IMR-90 (cell line): ENCODE measurements around the gene CDX2. TPM values are rescaled to one million over a fixed set of nuclear protein-coding genes. Genes with fewer than 3 reads are reported as not detected.

ENCODE experiments used
- ATAC-seq: fragments of 200-7000 bp; cut with Tn5 transposase; 2 replicates; pipeline ENCODE4 v1.9.1; 2020; ENCODE audit warnings: low read depth, mild to moderate bottlenecking, moderate library complexity
- BruUV-seq: library from RNA; stranded (reverse); fragments of 400-500 nt; replicated peaks from 2 replicates; lab custom pipeline; 2021; lab: Mats Ljungman, UMichigan
- CTCF ChIA-PET: fragments of 300-600 bp; formaldehyde crosslinking; extraction: SDS; loops from one replicate; lab custom pipeline; 2021; ENCODE audit warnings: antibody characterized with exemption; lab: Yijun Ruan, JAX
- POLR2A ChIA-PET: fragments of 300-600 bp; sonication (Branson Sonifier 250); formaldehyde crosslinking; loops from one replicate; lab custom pipeline; 2022; ENCODE audit warnings: antibody characterized with exemption; ENCODE audit not compliant: unreplicated experiment; lab: Charles Lee
- DNase-seq: peaks from one replicate; pipeline ENCODE4 v3.0.0; 2013
- H2AFZ ChIP-seq: replicated peaks from 2 replicates; pipeline ENCODE3; 2013; ENCODE audit warnings: low read length, mild to moderate bottlenecking; ENCODE audit not compliant: poor library complexity
- H2AK5ac ChIP-seq: 2 replicates; pipeline ENCODE4 v1.6.1; 2013; ENCODE audit warnings: low read depth, low read length, inconsistent platforms
- H2AK9ac ChIP-seq: replicated peaks from 2 replicates; pipeline ENCODE3; 2013; ENCODE audit warnings: mild to moderate bottlenecking, low read depth, low read length, moderate library complexity; ENCODE audit not compliant: poor library complexity
- H2BK120ac ChIP-seq: 2 replicates; pipeline ENCODE4 v1.6.1; 2013; ENCODE audit warnings: low read depth, low read length, inconsistent platforms
- H2BK15ac ChIP-seq: 3 replicates; pipeline ENCODE4 v1.6.1; 2013; ENCODE audit warnings: low read depth, low read length, inconsistent platforms
- H2BK20ac ChIP-seq: 2 replicates; pipeline ENCODE4 v1.6.1; 2013; ENCODE audit warnings: low read depth, mild to moderate bottlenecking, inconsistent platforms, low read length, moderate library complexity
- H2BK5ac ChIP-seq: 2 replicates; pipeline ENCODE4 v1.6.1; 2013; ENCODE audit warnings: mild to moderate bottlenecking, low read depth, low read length, inconsistent platforms; ENCODE audit not compliant: poor library complexity, severe bottlenecking
- H3K14ac ChIP-seq: replicated peaks from 2 replicates; pipeline ENCODE4 v1.6.1; 2013; ENCODE audit warnings: low read depth, low read length, inconsistent platforms
- H3K18ac ChIP-seq: 2 replicates; pipeline ENCODE4 v1.6.1; 2013; ENCODE audit warnings: low read depth, low read length, control low read depth
- H3K23ac ChIP-seq: 2 replicates; pipeline ENCODE4 v1.6.1; 2013; ENCODE audit warnings: low read depth, low read length, inconsistent platforms
- H3K27ac ChIP-seq: 2 replicates; pipeline ENCODE4 v1.5.1; 2013; ENCODE audit warnings: mild to moderate bottlenecking, control low read depth, low read length; ENCODE audit not compliant: insufficient read depth
- H3K27me3 ChIP-seq: 2 replicates; pipeline ENCODE4 v1.6.1; 2013; ENCODE audit warnings: low read length; ENCODE audit not compliant: control insufficient read depth, insufficient read depth
- H3K36me3 ChIP-seq: 2 replicates; pipeline ENCODE4 v1.6.1; 2013; ENCODE audit warnings: low read length, mixed read lengths; ENCODE audit not compliant: control insufficient read depth, insufficient read depth
- H3K4ac ChIP-seq: 2 replicates; pipeline ENCODE4 v1.6.1; 2013; ENCODE audit warnings: low read depth, low read length, inconsistent platforms
- H3K4me1 ChIP-seq: 2 replicates; pipeline ENCODE4 v1.6.1; 2013; ENCODE audit warnings: low read length, mixed read lengths; ENCODE audit not compliant: control insufficient read depth, insufficient read depth
- H3K4me2 ChIP-seq: 2 replicates; pipeline ENCODE4 v1.6.1; 2013; ENCODE audit warnings: low read depth, mild to moderate bottlenecking, control low read depth, low read length, moderate library complexity
- H3K4me3 ChIP-seq: 2 replicates; pipeline ENCODE4 v1.5.1; 2013; ENCODE audit warnings: low read depth, mild to moderate bottlenecking, control low read depth, low read length, moderate library complexity; ENCODE audit not compliant: insufficient read depth
- H3K56ac ChIP-seq: 2 replicates; pipeline ENCODE4 v1.6.1; 2013; ENCODE audit warnings: low read length, inconsistent platforms; ENCODE audit not compliant: insufficient read depth; ENCODE audit errors: extremely low read depth
- H3K79me1 ChIP-seq, 2 experiments: 2 replicates each; pipeline ENCODE4 v1.6.1; 2013; ENCODE audit warnings: low read length in 2 of 2, inconsistent platforms in 1 of 2, low read depth in 1 of 2
- H3K9ac ChIP-seq: 2 replicates; pipeline ENCODE4 v1.6.1; 2013; ENCODE audit warnings: low read depth, low read length, control low read depth
- H3K9me1 ChIP-seq: 2 replicates; pipeline ENCODE4 v1.6.1; 2013; ENCODE audit warnings: low read length, inconsistent platforms; ENCODE audit not compliant: insufficient read depth
- H3K9me3 ChIP-seq: 2 replicates; pipeline ENCODE4 v1.6.1; 2013; ENCODE audit warnings: low read length; ENCODE audit not compliant: control insufficient read depth, insufficient read depth
- H4K20me1 ChIP-seq: 2 replicates; pipeline ENCODE4 v1.6.1; 2013; ENCODE audit warnings: low read length, inconsistent platforms; ENCODE audit not compliant: insufficient read depth
- H4K5ac ChIP-seq: 2 replicates; pipeline ENCODE4 v1.6.1; 2013; ENCODE audit warnings: mild to moderate bottlenecking, low read depth, low read length, control low read depth
- H4K8ac ChIP-seq, 2 experiments: 2 replicates each; pipeline ENCODE4 v1.6.1; 2013; ENCODE audit warnings: low read depth in 2 of 2, low read length in 2 of 2, control low read depth in 1 of 2, inconsistent platforms in 1 of 2
- H4K91ac ChIP-seq: 2 replicates; pipeline ENCODE4 v1.6.1; 2013; ENCODE audit warnings: low read depth, low read length, inconsistent platforms; ENCODE audit not compliant: insufficient read depth
- BHLHE40 ChIP-seq: fragments of 150-350 bp; IDR thresholded peaks from 2 replicates; pipeline ENCODE4 v1.6.1; 2016; ENCODE audit warnings: mild to moderate bottlenecking, low read depth, low read length
- CEBPB ChIP-seq: IDR thresholded peaks from 2 replicates; pipeline ENCODE4 v1.6.1; 2012; ENCODE audit warnings: low read depth, low read length, improper control_type of control experiment
- CHD1 ChIP-seq: IDR thresholded peaks from 2 replicates; pipeline ENCODE4 v1.6.1; 2012; ENCODE audit warnings: low read depth, low read length, improper control_type of control experiment
- FOS ChIP-seq: fragments of 150-350 bp; IDR thresholded peaks from 2 replicates; pipeline ENCODE4 v1.6.1; 2016; ENCODE audit warnings: low read depth, low read length
- NFE2L2 ChIP-seq: fragments of 150-350 bp; IDR thresholded peaks from 2 replicates; pipeline ENCODE4 v1.6.1; 2016; ENCODE audit warnings: low read depth, mild to moderate bottlenecking, low read length
- POLR2A ChIP-seq: IDR thresholded peaks from 2 replicates; pipeline ENCODE4 v1.6.1; 2012; ENCODE audit warnings: mild to moderate bottlenecking, low read depth, low read length
- RAD21 ChIP-seq: IDR thresholded peaks from 2 replicates; pipeline ENCODE4 v1.6.1; 2012; ENCODE audit warnings: low read length, improper control_type of control experiment
- WGBS, 2 experiments: methylation state at CpG; one replicate each; pipeline versions ENCODE4 v1.1.5 to v1.1.7; 2013; ENCODE audit warnings: missing lambda C conversion rate in 2 of 2; ENCODE audit not compliant: insufficient read length in 1 of 2; ENCODE audit errors: extremely low coverage in 2 of 2; 5-methylcytosine and 5-hydroxymethylcytosine counted together
- dilution Hi-C: fragments of 300-500 bp; cut with HindIII; formaldehyde crosslinking; loops from one replicate; pipeline ENCODE4 v1.14.3; 2018; ENCODE audit warnings: low sequenced_read_pairs; ENCODE audit not compliant: unreplicated experiment
- in situ Hi-C: fragments of 300-500 bp; cut with MboI; formaldehyde crosslinking; loops from 3 replicates; pipeline ENCODE4 v1.14.3; 2019; ENCODE audit warnings: low sequenced_read_pairs, inconsistent platforms, mixed read lengths
- intact Hi-C: fragments of 100-400 bp; cut with micrococcal nuclease; formaldehyde crosslinking; loops from 2 replicates; pipeline ENCODE4 v1.10.0; 2022
- polyA plus RNA-seq, 3 experiments: library from polyadenylated mRNA; depleted of rRNA; stranded (reverse); fragments of >200 nt; gene quantifications; 2 replicates each; pipeline ENCODE4 v1.2.3, GENCODE V29; 2012; ENCODE audit warnings: low replicate concordance in 1 of 3
- total RNA-seq: library from RNA; depleted of rRNA; stranded (reverse); fragments of >200 nt; gene quantifications from 2 replicates; pipeline ENCODE4 v1.2.3, GENCODE V29; 2012
- TF ChIP-seq, protein P1 (sequence below): fragments of 150-350 bp; IDR thresholded peaks from 2 replicates; pipeline ENCODE4 v1.6.1; 2017; ENCODE audit warnings: mild to moderate bottlenecking, antibody characterized with exemption, low read length, low read depth

The CDX2 gene
- total and polyA plus RNA-seq, 2 of the 4 experiments (the other 2 are of a cell fraction), result not detected

- no peak overlapping the region for H3K56ac ChIP-seq
- no peak overlapping the region for H3K4me3 ChIP-seq
- no peaks in the 10 kb centered on the region for H3K9me3 ChIP-seq
- H3K27me3 ChIP-seq, result peaks cover 60% of the 10 kb centered on the region
- H3K23ac ChIP-seq, result no peak overlapping the region
- POLR2A ChIA-PET, result no interaction called here
- no peaks in the 10 kb centered on the region for H3K9me1 ChIP-seq
- intact Hi-C loops (loop anchor here (10.0 kb wide), 4 partner anchors 121 to 1041 kb away; no protein-coding TSS in a partner anchor), in situ Hi-C loops (loop anchor here (5.0 to 25.0 kb wide), 4 partner anchors 158 to 1011 kb away; no protein-coding TSS in a partner anchor), dilution Hi-C loops (no loop called here)
- H3K4ac ChIP-seq, result no peak overlapping the region
- H3K36me3 ChIP-seq, result no peaks in the 10 kb centered on the region
- BruUV-seq, result no TSS peak
- H3K4me2 ChIP-seq, result no peak overlapping the region
- no peak overlapping the region for H3K14ac ChIP-seq
- H3K9ac ChIP-seq, result no peak overlapping the region
- no peak overlapping the region for H4K5ac ChIP-seq
- DNase-seq (no peak), ATAC-seq (no peak)
- no peak overlapping the region for H2AK9ac ChIP-seq
- H2AK5ac ChIP-seq, result no peak overlapping the region
- no peak overlapping the region for H3K18ac ChIP-seq
- no peak overlapping the region for H4K8ac ChIP-seq
- no peak overlapping the region for H2BK120ac ChIP-seq
- no CpG with 5 or more reads among the region's 1 CpG for WGBS, 2 experiments
- H2BK5ac ChIP-seq, result no peak overlapping the region
- CTCF ChIA-PET, result interaction anchor here (0.6 to 3.7 kb wide), 6 partner anchors 13 to 623 kb away, joined by 3 to 14 read pairs (median 4); no protein-coding TSS in a partner anchor
- no peak for TF ChIP-seq FOS
- TF ChIP-seq POLR2A, result no peak
- no peak for TF ChIP-seq RAD21
- no peak for TF ChIP-seq NFE2L2
- TF ChIP-seq CHD1, result no peak
- TF ChIP-seq BHLHE40, result no peak
- TF ChIP-seq, protein P1, sequence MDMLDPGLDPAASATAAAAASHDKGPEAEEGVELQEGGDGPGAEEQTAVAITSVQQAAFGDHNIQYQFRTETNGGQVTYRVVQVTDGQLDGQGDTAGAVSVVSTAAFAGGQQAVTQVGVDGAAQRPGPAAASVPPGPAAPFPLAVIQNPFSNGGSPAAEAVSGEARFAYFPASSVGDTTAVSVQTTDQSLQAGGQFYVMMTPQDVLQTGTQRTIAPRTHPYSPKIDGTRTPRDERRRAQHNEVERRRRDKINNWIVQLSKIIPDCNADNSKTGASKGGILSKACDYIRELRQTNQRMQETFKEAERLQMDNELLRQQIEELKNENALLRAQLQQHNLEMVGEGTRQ, result no peak
- no peak for TF ChIP-seq CEBPB
- H4K91ac ChIP-seq, result no peak overlapping the region
- no peak overlapping the region for H2BK15ac ChIP-seq
- H3K27ac ChIP-seq, result no peak overlapping the region
- H3K4me1 ChIP-seq, result no peaks in the 10 kb centered on the region
- H3K79me1 ChIP-seq, result no peaks in the 10 kb centered on the region
- no peaks in the 10 kb centered on the region for H4K20me1 ChIP-seq
- H2AFZ ChIP-seq, result no peak overlapping the region
- no peak overlapping the region for H2BK20ac ChIP-seq
Observed at GRCh38 chr13:27985600-27985999, 16.5 kb upstream of the CDX2 start.
